GM23248 (cell line): Measurements from ENCODE around the gene STAT4.

Source experiments
- EZH2 ChIP-seq: fragments of 200-600 bp; sonication (generic); IDR thresholded peaks from 2 replicates; pipeline ENCODE4 v1.6.1; 2018; ENCODE audit warnings: antibody characterized with exemption, mild to moderate bottlenecking; ENCODE audit not compliant: insufficient read depth, poor library complexity, severe bottlenecking
- EZH2phosphoT487 ChIP-seq: fragments of 200-600 bp; sonication (generic); IDR thresholded peaks from 2 replicates; pipeline ENCODE4 v1.6.1; 2018; ENCODE audit warnings: antibody characterized with exemption, moderate library complexity, mild to moderate bottlenecking, low read depth; ENCODE audit not compliant: insufficient read depth

GRCh38 chr2:191023235-191023679, 127.5 kb downstream of the STAT4 start:
- TF ChIP-seq EZH2: no peak
- no peak for TF ChIP-seq EZH2phosphoT487
